Fibroblast of lung (primary cell): Measurements from ENCODE around the gene ADCY2.

Experiments
- EZH2 ChIP-seq: IDR thresholded peaks from 2 replicates; pipeline ENCODE4 v1.5.1; 2012; ENCODE audit warnings: low read length, control low read depth, mild to moderate bottlenecking; ENCODE audit errors: missing control alignments
- TF ChIP-seq, protein P1 (sequence below), 2 donors: IDR thresholded peaks in 1 of 2; conservative IDR thresholded peaks in 1 of 2; 1 replicate in 1 of 2; 2 replicates in 1 of 2; pipeline ENCODE4 v1.5.1; 2011 to 2012; ENCODE audit warnings: low read length in 2 of 2, control low read depth in 1 of 2, inconsistent platforms in 1 of 2, low read depth in 1 of 2, mild to moderate bottlenecking in 1 of 2

- TF ChIP-seq, protein P1, sequence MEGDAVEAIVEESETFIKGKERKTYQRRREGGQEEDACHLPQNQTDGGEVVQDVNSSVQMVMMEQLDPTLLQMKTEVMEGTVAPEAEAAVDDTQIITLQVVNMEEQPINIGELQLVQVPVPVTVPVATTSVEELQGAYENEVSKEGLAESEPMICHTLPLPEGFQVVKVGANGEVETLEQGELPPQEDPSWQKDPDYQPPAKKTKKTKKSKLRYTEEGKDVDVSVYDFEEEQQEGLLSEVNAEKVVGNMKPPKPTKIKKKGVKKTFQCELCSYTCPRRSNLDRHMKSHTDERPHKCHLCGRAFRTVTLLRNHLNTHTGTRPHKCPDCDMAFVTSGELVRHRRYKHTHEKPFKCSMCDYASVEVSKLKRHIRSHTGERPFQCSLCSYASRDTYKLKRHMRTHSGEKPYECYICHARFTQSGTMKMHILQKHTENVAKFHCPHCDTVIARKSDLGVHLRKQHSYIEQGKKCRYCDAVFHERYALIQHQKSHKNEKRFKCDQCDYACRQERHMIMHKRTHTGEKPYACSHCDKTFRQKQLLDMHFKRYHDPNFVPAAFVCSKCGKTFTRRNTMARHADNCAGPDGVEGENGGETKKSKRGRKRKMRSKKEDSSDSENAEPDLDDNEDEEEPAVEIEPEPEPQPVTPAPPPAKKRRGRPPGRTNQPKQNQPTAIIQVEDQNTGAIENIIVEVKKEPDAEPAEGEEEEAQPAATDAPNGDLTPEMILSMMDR (conservative IDR thresholded peaks at IDR 0.05 in 1 of 2, IDR thresholded peaks at IDR 0.05 in 1 of 2; ENCODE audit: low read depth in 1 of 2, low read length in 2 of 2) = no peak
- TF ChIP-seq EZH2 = no peak
Observed at GRCh38 chr5:7364226-7364875, 31.6 kb upstream of the ADCY2 start.
